ENCODE results near the gene ADARB1.

The ADARB1 gene

DNA sequence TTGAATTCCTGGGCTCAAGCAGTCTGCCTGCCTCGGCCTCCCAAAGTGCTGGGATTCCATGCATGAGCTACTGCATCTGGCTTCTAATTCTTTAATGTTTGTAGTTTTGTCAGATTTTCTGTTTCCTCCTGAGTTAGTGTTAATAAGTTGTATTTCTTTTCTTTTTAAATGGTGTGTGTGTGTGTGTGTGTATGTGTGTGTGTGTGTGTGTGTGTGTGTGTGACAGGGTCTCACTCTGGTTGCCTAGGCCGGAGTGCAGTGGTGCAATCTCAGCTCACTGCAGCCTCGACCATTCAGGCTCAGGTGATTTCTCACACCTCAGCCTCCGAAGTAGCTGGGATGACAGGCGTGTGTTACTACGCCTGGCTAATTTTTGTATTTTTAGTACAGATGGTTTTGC lies 50.2 kb downstream of the ADARB1 start:
- Histone ChIP-seq H3K27ac (no peak overlapping the region), H3K36me3 (no peaks in the 10 kb centered on the region), H3K9me3 (no peaks in the 10 kb centered on the region), H3K4me3 (ENCODE audit: low read depth in 1 of 2, low read length in 1 of 2) (no peak overlapping the region), H3K27me3 (peaks cover 6% of the 10 kb centered on the region), H3K4me1 (ENCODE audit: control insufficient read depth in 1 of 2, insufficient read depth in 1 of 2, low read depth in 1 of 2, low read length in 1 of 2) (no peaks in the 10 kb centered on the region)
- TF ChIP-seq, protein P1, sequence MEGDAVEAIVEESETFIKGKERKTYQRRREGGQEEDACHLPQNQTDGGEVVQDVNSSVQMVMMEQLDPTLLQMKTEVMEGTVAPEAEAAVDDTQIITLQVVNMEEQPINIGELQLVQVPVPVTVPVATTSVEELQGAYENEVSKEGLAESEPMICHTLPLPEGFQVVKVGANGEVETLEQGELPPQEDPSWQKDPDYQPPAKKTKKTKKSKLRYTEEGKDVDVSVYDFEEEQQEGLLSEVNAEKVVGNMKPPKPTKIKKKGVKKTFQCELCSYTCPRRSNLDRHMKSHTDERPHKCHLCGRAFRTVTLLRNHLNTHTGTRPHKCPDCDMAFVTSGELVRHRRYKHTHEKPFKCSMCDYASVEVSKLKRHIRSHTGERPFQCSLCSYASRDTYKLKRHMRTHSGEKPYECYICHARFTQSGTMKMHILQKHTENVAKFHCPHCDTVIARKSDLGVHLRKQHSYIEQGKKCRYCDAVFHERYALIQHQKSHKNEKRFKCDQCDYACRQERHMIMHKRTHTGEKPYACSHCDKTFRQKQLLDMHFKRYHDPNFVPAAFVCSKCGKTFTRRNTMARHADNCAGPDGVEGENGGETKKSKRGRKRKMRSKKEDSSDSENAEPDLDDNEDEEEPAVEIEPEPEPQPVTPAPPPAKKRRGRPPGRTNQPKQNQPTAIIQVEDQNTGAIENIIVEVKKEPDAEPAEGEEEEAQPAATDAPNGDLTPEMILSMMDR (IDR thresholded peaks at IDR 0.05) = no peak

DNA sequence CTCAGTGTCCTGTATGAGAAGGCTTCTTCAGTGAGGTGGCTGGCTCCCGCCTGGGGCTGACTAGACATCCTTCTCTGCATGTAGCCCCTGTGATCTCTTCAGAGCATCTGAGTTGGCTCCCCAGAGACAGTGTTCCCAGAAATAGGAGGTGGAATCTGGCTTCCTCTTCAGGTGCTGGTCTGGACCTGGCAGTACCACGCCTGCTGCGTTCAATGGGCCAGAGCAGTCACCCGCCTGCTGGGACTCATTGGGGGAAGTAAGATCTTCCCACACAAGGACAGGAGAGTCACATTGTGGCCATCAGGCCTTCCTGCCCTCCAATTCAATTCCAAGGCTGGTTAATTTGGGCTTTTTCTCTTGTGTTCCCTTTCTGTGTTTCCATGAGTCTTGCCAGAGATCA lies 51.0 kb downstream of the ADARB1 start:
- no peak overlapping the region for H3K4me3 ChIP-seq (ENCODE audit: low read depth in 1 of 2, low read length in 1 of 2)
- TF ChIP-seq, protein P1 (IDR thresholded peaks at IDR 0.05) = no peak
- H3K36me3 ChIP-seq = no peaks in the 10 kb centered on the region
- no peaks in the 10 kb centered on the region for H3K9me3 ChIP-seq
- H3K27me3 ChIP-seq = peaks cover 11% of the 10 kb centered on the region
- H3K27ac ChIP-seq = no peak overlapping the region
- peaks cover 0 to 5% of the 10 kb centered on the region in 2 experiments for H3K4me1 ChIP-seq (ENCODE audit: control insufficient read depth in 1 of 2, insufficient read depth in 1 of 2, low read depth in 1 of 2, low read length in 1 of 2)

DNA sequence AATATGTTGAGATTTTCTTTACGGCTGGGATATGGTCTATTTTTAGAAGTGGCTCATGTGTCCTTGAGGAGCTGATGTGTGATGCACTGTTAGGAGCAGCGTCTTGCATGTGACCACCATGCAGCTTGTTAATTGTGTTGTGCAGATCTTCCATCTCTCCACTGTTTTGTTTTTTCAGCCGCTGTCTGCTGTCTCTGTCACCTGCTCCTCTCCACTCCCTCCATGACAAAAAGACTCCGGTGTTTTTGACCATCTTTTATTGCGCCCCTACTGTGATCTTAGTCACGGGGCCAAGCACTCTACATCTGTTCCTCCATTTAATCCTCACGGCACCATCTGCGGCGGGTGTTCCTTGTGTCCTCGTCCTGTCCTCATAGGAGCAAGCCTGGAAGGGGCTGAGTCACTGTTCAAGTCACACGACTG lies 51.8 kb downstream of the ADARB1 start:
- peaks cover 20% of the 10 kb centered on the region for H3K27me3 ChIP-seq
- H3K4me1 ChIP-seq (ENCODE audit: control insufficient read depth in 1 of 2, insufficient read depth in 1 of 2, low read depth in 1 of 2, low read length in 1 of 2) = peaks cover 0 to 8% of the 10 kb centered on the region in 2 experiments
- TF ChIP-seq, protein P1 (IDR thresholded peaks at IDR 0.05) = no peak
- no peaks in the 10 kb centered on the region for H3K9me3 ChIP-seq
- no peak overlapping the region for H3K27ac ChIP-seq
- no peak overlapping the region for H3K4me3 ChIP-seq (ENCODE audit: low read depth in 1 of 2, low read length in 1 of 2)
- H3K36me3 ChIP-seq = no peaks in the 10 kb centered on the region

DNA sequence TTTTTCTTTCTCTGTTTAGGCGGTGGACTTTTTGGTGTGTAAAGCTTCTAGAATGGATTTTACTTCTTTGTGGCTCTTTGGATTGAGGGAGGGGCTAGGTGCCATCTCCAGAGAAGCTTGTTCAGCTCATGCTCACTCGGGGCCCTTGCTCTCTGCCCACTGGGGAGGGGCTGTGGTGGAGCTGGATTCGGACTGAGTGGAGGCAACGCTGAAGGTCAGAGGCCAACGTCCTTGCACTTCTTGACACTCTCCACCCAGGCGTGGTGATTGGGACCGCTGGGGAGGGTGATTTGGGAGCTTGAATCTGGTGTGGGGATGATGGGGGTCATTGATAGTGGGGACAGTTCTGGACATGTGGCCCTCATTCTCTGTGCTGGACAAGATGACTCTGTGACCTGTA lies 52.6 kb downstream of the ADARB1 start:
- peaks cover 26% of the 10 kb centered on the region for H3K27me3 ChIP-seq
- no peak overlapping the region for H3K4me3 ChIP-seq (ENCODE audit: low read depth in 1 of 2, low read length in 1 of 2)
- H3K4me1 ChIP-seq (ENCODE audit: control insufficient read depth in 1 of 2, insufficient read depth in 1 of 2, low read depth in 1 of 2, low read length in 1 of 2) = peaks cover 0 to 8% of the 10 kb centered on the region in 2 experiments
- TF ChIP-seq, protein P1 (IDR thresholded peaks at IDR 0.05) = no peak
- H3K36me3 ChIP-seq = no peaks in the 10 kb centered on the region
- no peak overlapping the region for H3K27ac ChIP-seq
- H3K9me3 ChIP-seq = no peaks in the 10 kb centered on the region

DNA sequence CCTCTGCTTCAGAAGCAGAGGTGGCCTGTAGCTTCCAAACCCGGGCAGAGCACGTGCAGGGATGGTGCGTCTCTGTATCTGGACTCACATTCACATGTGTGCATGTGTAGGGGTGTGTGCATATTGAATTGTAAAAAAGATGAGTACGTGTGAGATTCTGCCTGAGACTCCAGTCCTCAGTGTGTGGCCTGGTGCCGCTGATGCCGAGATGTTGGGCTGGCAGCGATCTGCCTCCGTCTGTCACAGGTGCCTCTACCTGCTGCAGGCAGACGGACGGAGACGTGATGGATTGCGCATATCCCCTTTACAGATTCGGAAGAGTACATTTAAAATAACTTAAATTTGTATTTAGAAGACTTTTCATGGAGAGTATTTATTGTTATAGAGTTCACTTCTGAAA lies 53.6 kb downstream of the ADARB1 start:
- peaks cover 33% of the 10 kb centered on the region for H3K27me3 ChIP-seq
- no peak overlapping the region for H3K27ac ChIP-seq
- H3K36me3 ChIP-seq = no peaks in the 10 kb centered on the region
- H3K4me1 ChIP-seq (ENCODE audit: control insufficient read depth in 1 of 2, insufficient read depth in 1 of 2, low read depth in 1 of 2, low read length in 1 of 2) = peaks cover 0 to 8% of the 10 kb centered on the region in 2 experiments
- no peaks in the 10 kb centered on the region for H3K9me3 ChIP-seq
- H3K4me3 ChIP-seq (ENCODE audit: low read depth in 1 of 2, low read length in 1 of 2) = no peak overlapping the region
- TF ChIP-seq, protein P1 (IDR thresholded peaks at IDR 0.05) = no peak
